Rectal smooth muscle tissue (tissue), 1 donor: Measurements from ENCODE around the gene PRAC2.

Source experiments
- H3K27ac ChIP-seq: one replicate; pipeline ENCODE4 v1.7.0; 2013; ENCODE audit warnings: low read depth, low read length, inconsistent platforms
- H3K27me3 ChIP-seq: one replicate; pipeline ENCODE4 v1.7.0; 2013; ENCODE audit warnings: low read length; ENCODE audit not compliant: control insufficient read depth, insufficient read depth
- H3K36me3 ChIP-seq: one replicate; pipeline ENCODE4 v1.7.0; 2013; ENCODE audit warnings: low read length; ENCODE audit not compliant: control insufficient read depth, insufficient read depth
- H3K4me1 ChIP-seq: one replicate; pipeline ENCODE4 v1.7.0; 2013; ENCODE audit warnings: low read length; ENCODE audit not compliant: control insufficient read depth, insufficient read depth
- H3K4me3 ChIP-seq: one replicate; pipeline ENCODE4 v1.7.0; 2013; ENCODE audit warnings: low read length
- H3K9ac ChIP-seq: one replicate; pipeline ENCODE4 v1.7.0; 2013; ENCODE audit warnings: low read length

The PRAC2 gene

GRCh38 chr17:48757524-48757961 is 34.6 kb downstream of the PRAC2 start:
- Histone ChIP-seq H3K27me3 (peaks cover 31% of the 10 kb centered on the region), H3K36me3 (no peaks in the 10 kb centered on the region), H3K4me1 (no peaks in the 10 kb centered on the region), H3K9ac (no peak overlapping the region), H3K27ac (no peak overlapping the region), H3K4me3 (no peak overlapping the region)

GRCh38 chr17:48759288-48759687 is 36.3 kb downstream of the PRAC2 start:
- no peaks in the 10 kb centered on the region for H3K4me1 ChIP-seq
- peaks cover 14% of the 10 kb centered on the region for H3K27me3 ChIP-seq
- H3K4me3 ChIP-seq = no peak overlapping the region
- no peak overlapping the region for H3K9ac ChIP-seq
- H3K27ac ChIP-seq = no peak overlapping the region
- no peaks in the 10 kb centered on the region for H3K36me3 ChIP-seq

DNA sequence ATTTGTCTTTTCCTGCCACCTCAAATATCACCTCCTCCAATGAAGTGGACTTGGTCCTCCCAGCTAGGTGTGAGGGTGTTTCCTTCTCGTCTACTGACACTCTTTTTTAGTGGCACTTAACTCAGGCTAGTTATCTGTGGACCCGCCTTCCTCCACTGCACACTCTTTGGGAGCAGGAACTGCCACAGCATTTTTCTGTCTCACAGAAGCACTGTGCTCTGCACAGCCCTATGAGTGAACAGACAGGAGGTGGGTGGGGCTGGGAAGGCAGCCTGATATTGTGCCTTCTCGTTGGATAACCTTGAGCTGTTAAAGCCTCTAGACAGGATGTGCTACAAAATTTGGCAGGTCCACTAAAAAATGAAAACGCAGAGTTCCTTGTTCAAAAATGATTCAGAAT is 37.4 kb downstream of the PRAC2 start:
- no peaks in the 10 kb centered on the region for H3K4me1 ChIP-seq
- no peak overlapping the region for H3K4me3 ChIP-seq
- peaks cover 3% of the 10 kb centered on the region for H3K27me3 ChIP-seq
- no peaks in the 10 kb centered on the region for H3K36me3 ChIP-seq
- no peak overlapping the region for H3K9ac ChIP-seq
- H3K27ac ChIP-seq = no peak overlapping the region

- H3K9ac ChIP-seq = no peak overlapping the region
- H3K27me3 ChIP-seq = peaks cover 3% of the 10 kb centered on the region
- H3K4me1 ChIP-seq = no peaks in the 10 kb centered on the region
- H3K4me3 ChIP-seq = no peak overlapping the region
- no peaks in the 10 kb centered on the region for H3K36me3 ChIP-seq
- no peak overlapping the region for H3K27ac ChIP-seq
Observed at GRCh38 chr17:48761114-48761513, 38.1 kb downstream of the PRAC2 start.

DNA sequence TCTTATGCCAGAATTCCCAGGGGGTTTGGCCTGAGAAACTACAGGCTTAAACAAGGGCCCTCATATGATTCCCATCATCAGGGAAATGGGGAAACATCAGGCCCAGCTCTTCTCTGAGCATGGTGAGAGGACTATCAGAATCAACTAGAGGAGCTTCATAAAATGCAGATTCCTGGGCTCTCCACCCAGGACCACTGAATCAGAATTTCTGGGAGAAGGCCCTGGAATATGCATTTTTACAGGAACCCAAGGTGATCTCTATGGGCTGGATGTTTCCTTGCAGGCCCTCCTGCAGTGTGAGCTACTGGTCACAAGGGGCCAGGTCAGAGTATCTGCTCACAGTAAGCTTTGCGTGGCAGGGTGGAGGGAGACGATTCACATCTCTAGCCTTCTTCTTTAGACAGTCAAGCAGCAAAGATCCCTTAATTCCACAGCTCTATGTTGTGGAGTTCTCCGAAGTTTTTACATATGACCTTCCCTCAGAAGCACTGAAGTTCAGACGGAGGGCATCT is 44.3 kb downstream of the PRAC2 start:
- no peaks in the 10 kb centered on the region for H3K36me3 ChIP-seq
- H3K9ac ChIP-seq = no peak overlapping the region
- H3K4me1 ChIP-seq = no peaks in the 10 kb centered on the region
- no peak overlapping the region for H3K4me3 ChIP-seq
- no peak overlapping the region for H3K27ac ChIP-seq
- H3K27me3 ChIP-seq = no peaks in the 10 kb centered on the region

DNA sequence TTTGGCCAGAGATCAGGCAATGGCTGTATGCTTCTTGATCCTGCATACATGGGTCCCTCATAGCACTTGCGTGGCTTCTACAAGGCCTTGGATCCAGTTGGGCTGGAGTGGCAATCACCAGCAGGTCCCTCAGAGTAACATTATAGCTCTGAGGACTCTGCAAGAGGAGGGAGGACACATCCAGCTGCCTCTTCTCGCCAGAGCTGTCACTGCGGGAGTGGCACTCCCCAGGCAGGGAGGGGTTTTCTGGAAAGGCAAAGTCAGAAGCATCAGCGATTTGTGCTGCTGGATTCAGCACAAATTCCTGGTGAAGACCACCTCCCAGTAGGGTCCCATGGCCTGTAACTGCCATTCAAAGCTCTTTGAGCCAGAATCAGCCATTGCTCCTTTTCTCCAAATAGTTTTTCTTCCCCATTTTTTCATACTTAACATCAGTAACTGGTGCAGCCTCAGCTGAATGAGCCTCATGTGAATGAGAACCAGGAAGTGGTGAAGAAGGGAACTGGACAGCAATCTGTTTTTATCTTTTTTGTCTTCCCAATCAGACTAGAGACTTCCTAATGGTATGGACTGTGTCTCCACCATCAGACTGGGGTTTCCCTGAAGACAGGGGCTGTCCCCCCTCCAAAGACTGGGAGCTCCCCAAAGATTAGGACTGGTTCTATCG is 46.2 kb downstream of the PRAC2 start:
- Histone ChIP-seq H3K9ac (no peak overlapping the region), H3K27ac (no peak overlapping the region), H3K4me1 (no peaks in the 10 kb centered on the region), H3K36me3 (no peaks in the 10 kb centered on the region), H3K27me3 (no peaks in the 10 kb centered on the region), H3K4me3 (no peak overlapping the region)

DNA sequence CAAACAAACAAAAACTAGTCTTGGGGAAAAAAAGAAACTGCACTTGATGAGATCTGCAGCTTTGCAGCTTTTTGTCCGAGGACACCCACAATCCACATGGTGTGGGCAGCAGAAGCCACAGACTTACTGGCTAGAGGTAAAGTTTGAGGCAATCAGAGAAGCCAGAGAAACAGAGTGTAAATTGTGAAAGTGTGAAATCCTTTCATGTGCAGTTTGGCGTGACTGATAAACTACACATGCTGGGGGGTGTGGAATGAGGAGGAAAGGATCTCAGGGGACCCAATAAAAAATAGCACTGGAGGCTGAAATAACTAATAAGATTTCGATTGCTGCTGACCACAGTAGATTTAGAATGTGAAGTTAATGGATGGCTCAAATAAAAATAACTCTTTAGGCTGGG is 48.0 kb downstream of the PRAC2 start:
- no peaks in the 10 kb centered on the region for H3K27me3 ChIP-seq
- H3K36me3 ChIP-seq = no peaks in the 10 kb centered on the region
- no peaks in the 10 kb centered on the region for H3K4me1 ChIP-seq
- H3K27ac ChIP-seq = no peak overlapping the region
- H3K9ac ChIP-seq = no peak overlapping the region
- H3K4me3 ChIP-seq = no peak overlapping the region

GRCh38 chr17:48773245-48773644 is 50.3 kb downstream of the PRAC2 start:
- Histone ChIP-seq H3K4me1 (no peaks in the 10 kb centered on the region), H3K4me3 (no peak overlapping the region), H3K36me3 (no peaks in the 10 kb centered on the region), H3K27ac (no peak overlapping the region), H3K27me3 (no peaks in the 10 kb centered on the region), H3K9ac (no peak overlapping the region)
